Measurements from ENCODE around the gene PRDM16.

The PRDM16 gene

DNA sequence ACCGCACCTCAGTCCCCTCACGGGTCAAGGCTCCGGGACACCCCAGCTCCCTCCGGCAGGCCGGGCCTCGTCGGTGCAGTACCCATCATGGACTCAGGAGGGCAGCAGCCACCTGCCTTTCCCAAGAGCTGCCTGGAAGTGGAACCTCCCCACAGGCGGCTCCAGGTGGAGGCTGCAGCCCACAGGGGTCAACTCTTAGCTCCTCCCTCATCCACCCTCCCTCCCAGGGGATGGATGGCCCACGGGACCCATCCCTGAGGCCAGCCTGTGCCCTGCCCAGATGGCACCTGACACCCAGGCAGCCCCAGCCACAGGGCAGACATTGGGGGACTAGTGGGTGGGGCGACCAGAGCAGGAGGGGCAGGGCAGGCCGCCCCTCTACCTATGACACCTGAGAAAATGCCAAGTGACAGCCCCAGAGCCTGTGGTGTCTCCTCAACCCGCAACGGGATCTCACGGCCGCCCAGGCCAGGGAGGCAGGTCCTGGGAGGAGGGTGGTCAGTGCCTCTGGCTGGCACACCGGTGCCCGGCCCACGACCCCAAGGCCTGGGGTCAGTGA lies 384.3 kb downstream of the PRDM16 start:
- peak overlapping the region; percentile 84 for H3K27ac ChIP-seq
- no peak for TF ChIP-seq ZFX (IDR thresholded peaks at IDR 0.05)
- TF ChIP-seq, protein P1, sequence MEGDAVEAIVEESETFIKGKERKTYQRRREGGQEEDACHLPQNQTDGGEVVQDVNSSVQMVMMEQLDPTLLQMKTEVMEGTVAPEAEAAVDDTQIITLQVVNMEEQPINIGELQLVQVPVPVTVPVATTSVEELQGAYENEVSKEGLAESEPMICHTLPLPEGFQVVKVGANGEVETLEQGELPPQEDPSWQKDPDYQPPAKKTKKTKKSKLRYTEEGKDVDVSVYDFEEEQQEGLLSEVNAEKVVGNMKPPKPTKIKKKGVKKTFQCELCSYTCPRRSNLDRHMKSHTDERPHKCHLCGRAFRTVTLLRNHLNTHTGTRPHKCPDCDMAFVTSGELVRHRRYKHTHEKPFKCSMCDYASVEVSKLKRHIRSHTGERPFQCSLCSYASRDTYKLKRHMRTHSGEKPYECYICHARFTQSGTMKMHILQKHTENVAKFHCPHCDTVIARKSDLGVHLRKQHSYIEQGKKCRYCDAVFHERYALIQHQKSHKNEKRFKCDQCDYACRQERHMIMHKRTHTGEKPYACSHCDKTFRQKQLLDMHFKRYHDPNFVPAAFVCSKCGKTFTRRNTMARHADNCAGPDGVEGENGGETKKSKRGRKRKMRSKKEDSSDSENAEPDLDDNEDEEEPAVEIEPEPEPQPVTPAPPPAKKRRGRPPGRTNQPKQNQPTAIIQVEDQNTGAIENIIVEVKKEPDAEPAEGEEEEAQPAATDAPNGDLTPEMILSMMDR (conservative IDR thresholded peaks at IDR 0.05): peak; percentile 94

DNA sequence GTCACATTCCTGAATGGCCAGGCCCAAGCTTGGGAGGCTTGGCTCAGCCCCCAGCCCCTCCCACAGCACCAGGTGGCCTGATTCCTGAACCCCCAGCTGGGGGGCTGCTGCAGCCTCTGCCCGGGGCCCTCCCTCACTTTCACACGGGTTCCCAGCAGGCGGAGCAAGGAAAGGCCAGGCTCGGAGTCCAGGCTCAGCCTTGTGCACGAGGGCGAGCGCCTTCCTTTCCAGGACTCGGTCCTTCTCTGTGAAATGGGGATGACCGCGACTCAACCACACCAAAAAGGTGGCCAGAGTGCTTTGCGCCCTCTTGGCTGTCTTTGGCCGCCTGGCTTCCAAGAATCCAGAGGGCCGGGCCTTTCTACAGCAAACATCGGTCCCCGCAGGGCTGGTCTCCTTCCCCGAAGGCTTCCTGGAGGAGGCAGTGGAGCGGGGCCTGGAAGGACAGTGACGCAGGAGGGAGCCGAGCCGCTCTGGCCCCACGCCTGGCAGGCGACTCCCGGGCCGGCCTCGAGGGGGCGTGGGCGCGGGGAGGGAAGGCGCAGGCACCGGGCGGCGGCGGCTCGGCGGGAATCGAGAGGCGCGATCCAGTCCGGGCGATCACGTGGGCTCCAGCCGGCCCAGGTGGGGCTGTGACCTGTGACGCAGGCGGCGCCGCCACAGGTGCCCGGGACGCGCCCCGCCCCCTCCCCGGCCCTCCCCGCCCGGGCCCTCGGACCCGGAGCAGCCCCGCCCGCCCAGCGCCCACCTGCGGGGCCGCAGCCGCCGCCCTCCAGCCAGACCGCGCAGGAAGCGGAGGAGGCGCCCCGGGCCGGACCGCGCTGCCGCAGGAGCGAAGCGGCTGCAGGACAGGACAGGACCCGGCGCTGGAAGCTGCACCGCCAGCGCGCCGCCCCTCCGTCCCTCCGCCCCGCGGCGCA lies 385.1 kb downstream of the PRDM16 start, which contains the start of gene ARHGEF16:
Gene ARHGEF16, plus strand, starts transcription at position 775 of the 920 bp plus-strand sequence. CDS start 8,420 bp downstream, outside the sequence.
- H3K27ac ChIP-seq: peak within 1 kb of the TSS; percentile 84
- no peak for TF ChIP-seq ZFX (IDR thresholded peaks at IDR 0.05)
- TF ChIP-seq, protein P1 (conservative IDR thresholded peaks at IDR 0.05): no peak; the same call in 1 of the 2 replicates

DNA sequence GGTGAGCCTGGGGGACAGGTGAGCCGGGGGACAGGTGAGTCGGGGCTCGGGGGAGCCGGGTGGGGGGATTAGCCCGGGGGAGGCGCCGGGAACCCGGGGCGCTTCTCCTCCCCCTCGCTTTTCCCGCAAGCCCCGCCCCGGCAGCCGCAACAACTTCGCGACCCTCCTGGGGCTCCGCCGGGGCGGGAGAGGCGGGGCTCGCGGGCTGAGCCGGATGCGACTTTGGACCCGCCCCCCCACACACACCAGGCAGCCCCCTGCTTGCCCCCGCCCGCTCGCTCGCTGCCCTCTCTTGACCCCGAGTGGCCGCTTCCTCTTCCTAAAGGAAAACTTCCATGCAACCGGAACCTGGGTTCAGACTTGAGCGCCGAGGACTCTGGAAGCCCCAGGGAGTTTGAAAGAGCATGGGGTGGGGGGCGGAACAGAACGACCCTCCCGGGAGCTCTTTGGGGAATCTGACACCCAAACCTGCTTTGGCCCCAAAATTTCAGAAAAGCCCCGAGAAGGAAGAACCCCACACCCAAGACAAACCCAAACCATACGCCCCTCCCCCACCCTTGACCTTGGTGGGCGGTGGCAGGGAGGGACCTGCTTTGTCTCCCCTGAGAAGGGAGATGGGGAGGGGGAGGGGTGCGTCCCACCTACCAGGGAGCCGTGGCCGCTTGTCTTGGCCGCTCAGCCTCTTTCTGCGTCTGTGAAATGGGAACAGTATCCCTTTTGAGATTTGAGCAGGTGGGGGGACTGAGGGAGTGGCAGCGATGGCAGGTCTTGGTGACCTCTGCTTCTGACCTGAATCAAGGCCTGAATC lies 386.0 kb downstream of the PRDM16 start:
- TF ChIP-seq ZFX (IDR thresholded peaks at IDR 0.05): no peak
- TF ChIP-seq, protein P1 (conservative IDR thresholded peaks at IDR 0.05): no peak
- peak overlapping the region; percentile 84 for H3K27ac ChIP-seq

DNA sequence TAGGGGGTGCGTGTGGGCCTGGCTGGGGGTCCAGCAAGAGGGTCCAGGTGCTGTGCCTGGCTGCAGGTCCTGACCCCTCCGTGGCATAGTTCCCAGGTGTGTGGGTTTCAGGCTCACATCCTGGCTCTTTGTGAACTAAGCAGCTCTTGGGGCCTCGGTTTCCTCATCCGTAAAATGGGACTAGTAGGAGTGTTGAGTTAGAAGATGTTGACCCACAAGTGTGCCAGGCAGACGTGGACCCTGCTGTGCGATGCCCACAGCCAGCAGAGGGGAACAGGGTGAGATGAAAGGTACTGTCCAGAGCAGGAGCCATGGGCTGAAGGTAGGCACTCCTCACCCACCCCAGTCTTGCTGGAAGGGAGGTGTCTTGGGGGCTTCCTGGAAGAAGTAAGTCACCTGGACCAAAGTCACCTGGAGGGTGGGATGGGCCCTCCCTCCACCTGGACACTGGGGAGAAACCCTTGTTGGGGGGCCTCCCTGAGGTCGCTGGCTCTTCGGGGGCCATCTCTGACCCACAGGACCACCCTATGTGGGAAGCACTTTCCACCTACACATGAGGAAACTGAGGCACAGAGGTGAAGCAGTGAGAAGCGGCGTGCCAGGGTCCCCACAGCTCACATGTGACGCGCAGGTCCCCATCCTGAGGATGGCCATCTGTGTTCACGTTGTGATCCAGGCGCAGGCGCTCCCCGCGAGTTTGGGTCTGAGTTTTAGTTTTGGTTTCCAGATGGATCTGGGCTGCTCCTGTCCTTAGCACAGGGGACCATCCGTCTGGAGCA lies 386.9 kb downstream of the PRDM16 start:
- peak overlapping the region; percentile 84 for H3K27ac ChIP-seq
- TF ChIP-seq ZFX (IDR thresholded peaks at IDR 0.05): no peak
- TF ChIP-seq, protein P1 (conservative IDR thresholded peaks at IDR 0.05): no peak

DNA sequence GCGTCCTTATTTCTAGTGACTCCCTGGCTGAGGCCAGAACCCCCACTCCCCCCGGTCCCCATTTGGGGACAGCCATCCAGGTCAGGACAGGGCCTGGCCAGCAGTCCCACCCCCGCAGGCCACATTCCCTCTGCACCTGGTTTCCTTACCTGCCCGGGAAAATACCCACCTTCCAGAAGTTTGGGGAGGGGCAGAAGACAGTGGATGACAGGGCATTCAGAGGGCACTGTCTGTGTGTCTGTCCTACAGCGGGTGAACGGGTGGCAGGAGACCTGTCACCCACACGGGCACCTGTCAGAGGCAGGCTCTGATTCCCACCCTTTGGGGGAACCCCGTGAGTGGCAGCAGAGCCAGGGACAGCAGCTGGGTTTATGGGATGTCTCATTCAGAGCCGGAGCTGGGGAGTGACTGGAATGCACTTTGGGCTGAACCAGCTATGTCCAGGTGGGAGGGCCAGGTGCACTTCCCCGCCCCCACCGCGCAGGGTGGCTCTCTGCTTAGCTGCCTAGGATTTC lies 387.5 kb downstream of the PRDM16 start:
- no peak for TF ChIP-seq ZFX (IDR thresholded peaks at IDR 0.05)
- TF ChIP-seq, protein P1 (conservative IDR thresholded peaks at IDR 0.05): no peak
- H3K27ac ChIP-seq: peak overlapping the region; percentile 84; the same call in 1 of the 2 replicates

Measured in C4-2B (cell line).